Measurements from ENCODE around the gene PTF1A.

Gene PTF1A, protein sequence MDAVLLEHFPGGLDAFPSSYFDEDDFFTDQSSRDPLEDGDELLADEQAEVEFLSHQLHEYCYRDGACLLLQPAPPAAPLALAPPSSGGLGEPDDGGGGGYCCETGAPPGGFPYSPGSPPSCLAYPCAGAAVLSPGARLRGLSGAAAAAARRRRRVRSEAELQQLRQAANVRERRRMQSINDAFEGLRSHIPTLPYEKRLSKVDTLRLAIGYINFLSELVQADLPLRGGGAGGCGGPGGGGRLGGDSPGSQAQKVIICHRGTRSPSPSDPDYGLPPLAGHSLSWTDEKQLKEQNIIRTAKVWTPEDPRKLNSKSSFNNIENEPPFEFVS

DNA sequence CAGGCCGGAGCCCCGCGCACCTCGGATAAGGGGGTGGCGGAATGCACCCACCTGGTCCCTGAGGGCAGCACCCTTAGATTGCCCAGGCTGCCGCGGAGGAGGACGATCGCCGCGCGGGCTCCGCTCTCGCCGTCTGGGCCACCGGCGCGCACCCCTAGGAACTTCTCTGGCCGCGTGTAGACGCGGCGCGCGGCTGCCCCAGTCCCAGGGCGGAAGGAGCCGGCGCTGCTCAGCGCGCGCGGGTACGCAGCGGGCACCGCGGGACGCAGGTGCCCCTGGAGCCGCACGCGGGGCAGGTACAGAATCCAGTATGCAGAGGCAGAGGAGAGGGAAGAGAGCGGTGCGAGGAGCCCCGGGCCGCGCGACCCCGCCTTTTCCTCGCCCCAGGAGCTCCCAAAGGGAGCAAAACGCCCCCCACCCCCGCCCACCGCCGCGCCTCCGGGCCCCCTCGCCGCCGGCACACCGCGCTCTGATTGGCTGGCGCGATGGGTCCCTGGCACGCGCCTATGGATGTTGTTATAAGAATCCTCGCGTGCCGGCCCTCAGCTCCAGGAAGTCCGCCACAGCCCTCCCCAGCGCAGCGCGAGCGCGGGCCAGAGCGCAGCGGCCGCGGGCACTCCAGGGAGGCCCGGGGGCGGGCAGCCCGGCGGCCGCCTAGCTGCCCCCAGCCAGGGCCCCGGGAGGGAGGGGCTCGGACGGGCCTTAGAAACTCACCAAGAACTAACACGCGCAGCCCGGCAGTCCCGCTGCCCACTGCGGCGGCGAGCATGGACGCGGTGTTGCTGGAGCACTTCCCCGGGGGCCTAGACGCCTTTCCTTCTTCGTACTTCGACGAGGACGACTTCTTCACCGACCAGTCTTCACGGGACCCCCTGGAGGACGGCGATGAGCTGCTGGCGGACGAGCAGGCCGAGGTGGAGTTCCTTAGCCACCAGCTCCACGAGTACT, at the start of gene PTF1A:
Gene PTF1A (plus strand): TSS at position 549 of the 948 bp plus-strand sequence. CDS start 219 bp downstream, at position 768.
- DNase-seq, result peak; percentile 1

- no peak for DNase-seq
These were observed 45.9 kb upstream of the PTF1A start for GRCh38 chr10:23146258-23146657.

- DNase-seq, result no peak
These were observed 45.1 kb upstream of the PTF1A start for GRCh38 chr10:23147035-23147434.

DNA sequence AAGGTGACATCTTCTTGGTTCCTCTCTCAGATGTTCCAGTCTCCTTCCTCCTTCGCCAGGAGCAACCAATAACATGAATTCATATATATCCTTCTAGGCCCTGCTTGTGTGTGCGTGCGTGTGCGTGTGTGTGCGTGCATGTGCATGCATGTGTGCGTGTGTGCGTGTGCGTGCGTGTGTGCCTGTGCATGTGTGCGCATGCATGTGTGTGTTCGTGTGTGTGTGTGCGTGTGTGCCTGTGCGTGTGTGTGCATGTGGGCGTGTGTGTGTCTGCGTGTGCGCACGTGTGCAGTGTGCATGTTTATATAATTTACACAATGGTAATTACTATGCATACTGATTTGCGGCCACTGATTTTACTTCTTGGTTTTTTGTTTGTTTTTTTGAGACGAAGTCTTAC, 43.9 kb upstream of the PTF1A start:
- DNase-seq, result no peak

DNA sequence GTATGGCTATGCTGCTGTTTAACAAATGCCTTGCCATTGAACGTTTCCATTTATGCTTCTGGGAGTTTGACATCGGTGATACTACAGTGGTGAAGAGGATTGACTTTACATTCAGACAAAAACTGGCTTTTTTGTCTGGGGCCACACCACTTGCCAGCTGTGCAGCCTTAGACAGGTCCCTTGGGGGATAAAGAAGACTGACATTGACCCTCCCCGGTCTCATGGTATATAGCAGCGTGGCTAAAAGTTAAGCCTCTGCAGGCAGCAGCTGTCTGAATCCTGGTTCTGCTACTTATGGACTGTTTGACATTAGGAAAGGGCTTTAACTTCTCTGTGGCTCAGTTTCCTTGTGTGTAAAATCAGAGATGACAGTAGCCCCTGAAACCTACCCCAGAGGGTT, 42.0 kb upstream of the PTF1A start:
- no peak for DNase-seq

GRCh38 chr10:23150610-23151009, 41.5 kb upstream of the PTF1A start:
- no peak for DNase-seq

DNA sequence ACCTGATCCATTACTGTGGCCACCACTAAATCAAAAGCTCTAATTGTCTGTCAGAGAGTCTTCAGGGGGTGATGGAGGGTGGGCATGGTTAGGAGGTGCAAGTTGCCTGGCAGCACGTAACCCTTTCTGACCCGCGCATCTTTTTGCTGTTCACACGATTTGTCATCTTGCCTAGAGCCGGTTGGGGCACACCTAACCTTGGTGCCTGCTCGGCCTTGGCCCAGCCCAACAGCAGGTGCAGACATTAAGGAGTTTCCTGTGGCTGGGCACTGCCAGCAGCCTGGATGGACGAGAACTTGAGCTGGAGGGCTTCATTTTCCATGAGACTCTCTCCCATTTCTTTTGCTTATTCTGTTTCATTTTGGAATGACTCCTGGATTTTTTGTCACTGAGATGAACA, 41.0 kb upstream of the PTF1A start:
- no peak for DNase-seq

- DNase-seq, result no peak
These were observed 36.9 kb upstream of the PTF1A start for GRCh38 chr10:23155169-23155568.

GRCh38 chr10:23156447-23157150, 35.5 kb upstream of the PTF1A start:
- no peak for DNase-seq

DNA sequence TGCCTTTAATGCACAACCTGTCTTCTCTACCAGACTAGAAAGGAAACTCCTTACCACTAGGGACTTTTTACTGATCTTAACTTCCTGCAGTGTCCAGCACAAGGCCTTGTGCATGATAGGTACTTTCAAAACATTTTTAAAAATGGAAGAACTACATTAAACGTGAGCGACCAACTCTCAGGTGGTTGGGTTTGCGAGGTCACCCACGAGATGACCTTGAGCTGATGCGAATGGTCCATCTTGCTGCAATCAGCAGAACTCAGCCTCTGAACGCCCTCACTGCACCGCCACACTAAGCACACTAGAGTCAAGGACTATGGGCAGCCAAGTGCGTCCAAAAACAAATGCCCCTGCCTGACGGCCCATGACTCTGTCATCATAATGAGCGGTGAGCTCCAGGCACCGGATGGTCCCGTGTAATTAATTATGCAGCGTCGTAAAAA, 34.9 kb upstream of the PTF1A start:
- DNase-seq, result no peak

GRCh38 chr10:23157691-23158369, 34.3 kb upstream of the PTF1A start:
- peak; percentile 32 for DNase-seq

DNA sequence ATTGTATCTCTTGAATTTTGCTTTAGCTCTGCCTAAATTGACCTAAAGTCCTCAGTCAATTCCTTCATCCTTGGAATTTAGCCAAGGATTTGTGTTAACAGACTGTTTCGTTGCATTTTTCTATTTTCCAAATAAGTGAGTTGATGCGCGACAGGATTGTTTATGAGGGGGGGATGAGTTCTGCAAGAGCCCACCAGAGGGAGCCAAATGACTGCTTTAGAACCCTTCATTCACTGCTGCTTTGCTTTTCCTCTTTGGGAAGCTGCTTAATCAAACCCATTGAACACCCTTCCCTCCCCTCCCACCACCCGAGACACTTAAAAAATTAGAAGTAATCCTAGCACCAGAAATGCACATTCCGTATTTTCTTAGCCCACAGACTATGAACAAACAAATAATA, 33.7 kb upstream of the PTF1A start:
- peak; percentile 43 for DNase-seq

- no peak for DNase-seq
These were observed 20.8 kb upstream of the PTF1A start for GRCh38 chr10:23171232-23171876.

- DNase-seq, result no peak
These were observed 19.5 kb upstream of the PTF1A start for GRCh38 chr10:23172429-23173213.

DNA sequence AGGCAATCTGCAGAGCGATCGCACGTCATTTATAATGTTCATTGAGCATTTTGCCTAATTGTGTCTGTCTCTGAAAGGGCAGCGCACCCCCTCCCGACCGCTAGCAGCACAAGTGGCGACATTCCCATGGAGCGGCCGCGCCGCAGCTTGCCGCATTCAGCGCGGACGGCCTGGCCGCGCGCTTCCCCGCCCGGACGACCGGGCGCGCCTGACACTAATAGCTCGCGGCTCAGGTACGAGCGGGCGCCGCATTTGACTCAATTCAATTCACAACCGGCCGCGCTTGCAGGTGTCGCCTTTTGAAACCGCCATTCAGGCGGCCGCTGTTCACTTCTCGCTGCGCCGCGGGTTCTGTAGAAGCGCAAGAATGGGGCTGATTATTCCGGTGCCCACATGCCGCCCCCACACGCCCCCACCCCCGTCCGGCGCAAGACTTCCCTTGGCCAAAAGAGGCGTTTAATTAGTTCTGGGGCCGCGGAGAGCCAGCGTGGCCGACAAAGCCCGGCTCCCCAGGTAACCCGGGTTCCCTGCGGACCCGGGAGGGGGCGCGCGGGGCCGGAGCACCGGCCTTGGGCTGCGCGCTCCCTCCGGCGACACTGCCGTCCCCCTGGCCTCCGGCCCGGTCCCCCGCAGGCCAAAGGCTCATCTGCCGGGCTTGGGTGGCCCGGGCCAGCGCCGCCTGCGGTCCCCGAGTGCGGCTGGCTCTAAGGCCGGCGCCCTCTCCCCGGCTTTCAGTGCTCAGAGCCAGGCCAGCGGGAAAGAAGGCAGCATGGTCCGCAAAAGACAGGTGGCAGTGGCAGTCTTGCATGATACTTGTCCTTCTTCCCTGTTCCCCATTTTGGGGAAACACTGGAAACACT, 18.7 kb upstream of the PTF1A start:
- DNase-seq, result peak; percentile 4

DNA sequence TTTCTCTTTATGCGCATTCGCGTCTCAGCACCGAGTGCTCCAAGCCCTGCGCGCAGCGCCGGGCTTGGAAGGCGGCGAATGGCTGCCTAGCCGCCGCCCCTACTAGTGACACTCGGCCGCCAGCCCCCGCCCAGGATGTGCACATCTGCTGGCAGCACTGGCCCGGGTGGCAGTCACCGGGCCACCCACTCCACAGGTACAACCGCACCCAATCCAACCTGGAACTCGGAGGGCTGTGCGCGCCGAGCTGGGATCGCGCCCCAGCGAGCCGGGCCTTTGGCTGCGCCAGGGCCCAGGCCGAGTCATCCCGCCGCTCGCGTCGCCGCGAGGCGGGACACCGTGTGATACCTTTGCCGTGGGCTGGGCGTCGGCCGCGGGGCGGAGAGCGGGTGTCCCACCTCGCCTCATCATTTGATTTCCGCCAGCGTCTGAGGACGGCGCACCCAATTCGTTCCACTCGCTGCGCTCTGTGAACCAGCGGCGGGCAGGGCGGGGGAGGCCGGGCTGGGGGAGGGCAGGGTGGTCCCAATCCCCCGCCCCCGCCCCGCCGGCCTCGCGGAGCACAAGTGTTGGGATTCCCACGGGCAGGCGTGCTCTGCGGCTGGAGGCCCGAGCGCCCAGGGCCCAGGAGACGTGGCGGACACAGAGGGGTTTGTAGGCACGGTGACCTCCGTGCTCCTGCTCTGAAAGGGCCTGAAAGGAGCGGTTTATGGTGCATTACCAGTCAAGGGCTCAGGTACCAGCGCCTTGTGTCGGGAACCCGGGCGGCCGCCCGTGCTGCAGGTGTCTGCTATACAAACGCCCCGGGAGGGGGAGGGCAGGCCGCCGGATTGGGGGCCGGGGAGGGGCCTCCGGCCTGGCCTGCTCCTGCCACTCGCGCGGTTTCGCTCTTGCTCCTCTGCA, 17.8 kb upstream of the PTF1A start:
- DNase-seq, result no peak

GRCh38 chr10:23174977-23175512, 17.1 kb upstream of the PTF1A start:
- DNase-seq, result no peak

- no peak for DNase-seq
These were observed 5.9 kb upstream of the PTF1A start for GRCh38 chr10:23186178-23186577.

- no peak for DNase-seq
These were observed 5.4 kb upstream of the PTF1A start for GRCh38 chr10:23186697-23187096.
